Measurements from ENCODE around the gene AKNAD1.

The AKNAD1 gene

GRCh38 chr1:108829498-108829916, 27.4 kb downstream of the AKNAD1 start:
- no peak for DNase-seq (ENCODE audit: low spot score)
- no peak for TF ChIP-seq CTCF (IDR thresholded peaks at IDR 0.05; ENCODE audit: extremely low read depth, missing control alignments)

- TF ChIP-seq CTCF (IDR thresholded peaks at IDR 0.05; ENCODE audit: extremely low read depth, missing control alignments) = peak; percentile 61
- DNase-seq (ENCODE audit: low spot score) = peak; percentile 78
Measured at GRCh38 chr1:108828074-108828961, 28.6 kb downstream of the AKNAD1 start.

GRCh38 chr1:108826081-108826635, 30.7 kb downstream of the AKNAD1 start:
- no peak for DNase-seq (ENCODE audit: low spot score)
- no peak for TF ChIP-seq CTCF (IDR thresholded peaks at IDR 0.05; ENCODE audit: extremely low read depth, missing control alignments)

GRCh38 chr1:108824051-108824450, 32.8 kb downstream of the AKNAD1 start:
- DNase-seq (ENCODE audit: low spot score) = no peak
- TF ChIP-seq CTCF (IDR thresholded peaks at IDR 0.05; ENCODE audit: extremely low read depth, missing control alignments) = no peak

- DNase-seq (ENCODE audit: low spot score) = no peak
- no peak for TF ChIP-seq CTCF (IDR thresholded peaks at IDR 0.05; ENCODE audit: extremely low read depth, missing control alignments)
Measured at GRCh38 chr1:108823632-108824031, 33.3 kb downstream of the AKNAD1 start.

GRCh38 chr1:108819878-108820277, 37.0 kb downstream of the AKNAD1 start:
- no peak for DNase-seq (ENCODE audit: low spot score)
- TF ChIP-seq CTCF (IDR thresholded peaks at IDR 0.05; ENCODE audit: extremely low read depth, missing control alignments) = no peak

GRCh38 chr1:108817811-108818210, 39.1 kb downstream of the AKNAD1 start:
- TF ChIP-seq CTCF (IDR thresholded peaks at IDR 0.05; ENCODE audit: extremely low read depth, missing control alignments) = no peak
- no peak for DNase-seq (ENCODE audit: low spot score)

All from GM20000 (cell line).